ENCODE results near the gene SDC1. TPM values are rescaled to one million over a fixed set of nuclear protein-coding genes. Genes with fewer than 3 reads are reported as not detected.
"Not testable (repeated sequence)": the region's sequence is repeated elsewhere in the genome, so short reads cannot be mapped to it uniquely, and the experiment has no call there.

Gene SDC1
- under 1 TPM in 1 of 2 experiments, not detected in 1; 0.33 TPM for total RNA-seq

DNA sequence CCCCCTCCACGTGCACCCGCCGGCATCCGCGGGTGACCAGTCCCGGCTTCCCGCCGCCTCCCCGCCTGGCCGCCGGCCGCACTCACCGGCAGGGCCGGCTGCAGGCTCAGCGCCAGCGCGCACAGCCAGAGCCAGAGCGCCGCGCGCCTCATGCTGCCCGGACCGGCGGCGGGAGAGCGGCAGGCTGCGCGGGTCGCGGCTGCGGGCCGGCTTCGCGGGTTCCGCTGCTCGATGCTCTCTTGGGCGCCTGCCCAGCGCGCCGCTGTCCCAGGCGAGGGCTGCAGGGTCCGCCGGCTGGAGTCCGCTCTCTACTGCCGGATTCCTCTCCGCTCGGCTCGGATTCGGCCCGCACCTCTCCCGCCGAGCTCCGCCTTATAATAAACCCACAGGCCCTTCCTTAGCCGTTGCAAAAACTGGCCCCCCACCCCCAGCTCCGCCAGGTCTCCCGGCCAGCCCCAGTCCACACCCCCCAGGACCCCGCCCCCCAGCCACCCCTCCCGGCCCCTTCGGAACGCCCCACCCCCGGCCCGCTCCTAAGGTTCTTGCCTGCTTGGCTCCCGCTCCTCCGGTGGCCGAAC lies at the start of gene SDC1:
Gene SDC1 (minus strand): TSS at position 415 of the 578 bp plus-strand sequence. CDS start 263 bp downstream, at position 152.
- ChIA-PET CTCF (interaction anchor here (0.9 to 1.4 kb wide), 8 partner anchors 9 to 270 kb away, joined by 3 to 7 read pairs (median 4); partner anchors contain the start of gene RHOB), POLR2A (interaction anchor here (1.2 kb wide), 1 partner anchor 18 kb away, joined by 3 read pairs; no protein-coding TSS in a partner anchor)
- Mint-ChIP-seq H3K9me3 (no peaks in the 10 kb centered on the region), H3K36me3 (ENCODE audit: low read depth) (no peaks in the 10 kb centered on the region), H3K4me1 (peaks cover 12% of the 10 kb centered on the region), H3K27ac (no peak within 1 kb of the TSS), H3K27me3 (peaks cover 64% of the 10 kb centered on the region), H3K4me3 (peak within 1 kb of the TSS; percentile 43)
- DNase-seq: no peak

DNA sequence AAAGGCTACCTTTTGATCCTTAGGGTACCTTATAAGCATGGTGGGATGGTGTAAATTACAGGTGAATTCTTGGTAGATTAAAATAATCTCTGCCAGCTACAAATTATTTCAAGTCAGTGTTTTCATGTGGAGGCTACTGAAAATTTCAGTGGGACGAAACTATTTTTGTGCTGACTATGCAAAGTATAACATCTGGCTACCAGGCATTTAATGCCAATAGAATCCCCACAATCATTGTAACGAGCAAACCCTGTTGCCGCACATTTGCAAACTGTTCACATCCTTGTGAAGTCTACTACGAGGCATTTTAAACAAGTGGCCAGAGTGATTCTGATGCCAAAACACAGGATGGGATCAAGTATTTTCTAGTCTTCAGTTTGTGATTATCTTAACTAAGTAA lies 48.1 kb upstream of the SDC1 start:
- Mint-ChIP-seq H3K36me3 (ENCODE audit: low read depth) (peaks cover 38% of the 10 kb centered on the region), H3K4me1 (no peaks in the 10 kb centered on the region), H3K27me3 (no peaks in the 10 kb centered on the region), H3K4me3 (no peak overlapping the region), H3K9me3 (no peaks in the 10 kb centered on the region), H3K27ac (no peak overlapping the region)
- DNase-seq: no peak
- ChIA-PET CTCF (interaction anchor here (1.3 kb wide), 1 partner anchor 18 kb away, joined by 3 read pairs; no protein-coding TSS in a partner anchor), POLR2A (interaction anchor here (1.1 kb wide), 1 partner anchor 8 kb away, joined by 4 read pairs; no protein-coding TSS in a partner anchor)

GRCh38 chr2:20268317-20268716 lies 43.4 kb upstream of the SDC1 start:
- POLR2A ChIA-PET, H3K4me3 Mint-ChIP-seq, H3K9me3 Mint-ChIP-seq, CTCF ChIA-PET, H3K27me3 Mint-ChIP-seq, H3K27ac Mint-ChIP-seq, DNase-seq: not testable (repeated sequence)
- peaks cover 11% of the 10 kb centered on the region for H3K4me1 Mint-ChIP-seq
- peaks cover 46% of the 10 kb centered on the region for H3K36me3 Mint-ChIP-seq (ENCODE audit: low read depth)

- DNase-seq: no peak
- Mint-ChIP-seq H3K36me3 (ENCODE audit: low read depth) (peaks cover 46% of the 10 kb centered on the region), H3K4me1 (peaks cover 11% of the 10 kb centered on the region), H3K4me3 (no peak overlapping the region), H3K9me3 (no peaks in the 10 kb centered on the region), H3K27ac (no peak overlapping the region), H3K27me3 (no peaks in the 10 kb centered on the region)
- ChIA-PET POLR2A (interaction anchor here (0.7 kb wide), 1 partner anchor 84 kb away, joined by 3 read pairs; no protein-coding TSS in a partner anchor), CTCF (no interaction called here)
Observed at GRCh38 chr2:20267529-20267928, 42.6 kb upstream of the SDC1 start.

- no peak for DNase-seq
- Mint-ChIP-seq H3K36me3 (ENCODE audit: low read depth) (peaks cover 37% of the 10 kb centered on the region), H3K9me3 (no peaks in the 10 kb centered on the region), H3K27me3 (no peaks in the 10 kb centered on the region), H3K4me3 (no peak overlapping the region), H3K4me1 (peaks cover 11% of the 10 kb centered on the region), H3K27ac (no peak overlapping the region)
- ChIA-PET CTCF (no interaction called here), POLR2A (interaction anchor here (1.0 kb wide), 1 partner anchor 23 kb away, joined by 3 read pairs; no protein-coding TSS in a partner anchor)
Observed at GRCh38 chr2:20264629-20265028, 39.7 kb upstream of the SDC1 start.

GRCh38 chr2:20257411-20257810 lies 32.5 kb upstream of the SDC1 start:
- no peaks in the 10 kb centered on the region for H3K9me3 Mint-ChIP-seq
- POLR2A ChIA-PET: no interaction called here
- H3K4me3 Mint-ChIP-seq: no peak overlapping the region
- CTCF ChIA-PET: no interaction called here
- no peaks in the 10 kb centered on the region for H3K27me3 Mint-ChIP-seq
- H3K4me1 Mint-ChIP-seq: no peaks in the 10 kb centered on the region
- H3K36me3 Mint-ChIP-seq (ENCODE audit: low read depth): peaks cover 53% of the 10 kb centered on the region
- H3K27ac Mint-ChIP-seq: no peak overlapping the region
- no peak for DNase-seq

GRCh38 chr2:20254731-20255130 lies 29.8 kb upstream of the SDC1 start:
- ChIA-PET POLR2A (no interaction called here), CTCF (no interaction called here)
- Mint-ChIP-seq H3K4me1 (no peaks in the 10 kb centered on the region), H3K9me3 (no peaks in the 10 kb centered on the region), H3K27ac (no peak overlapping the region), H3K27me3 (no peaks in the 10 kb centered on the region), H3K36me3 (ENCODE audit: low read depth) (peaks cover 71% of the 10 kb centered on the region), H3K4me3 (no peak overlapping the region)
- no peak for DNase-seq

- H3K4me1 Mint-ChIP-seq: no peaks in the 10 kb centered on the region
- CTCF ChIA-PET: interaction anchor here (1.0 to 1.1 kb wide), 2 partner anchors 76 to 172 kb away, joined by 3 read pairs; no protein-coding TSS in a partner anchor
Observed at GRCh38 chr2:20250436-20250835, 25.5 kb upstream of the SDC1 start.

DNA sequence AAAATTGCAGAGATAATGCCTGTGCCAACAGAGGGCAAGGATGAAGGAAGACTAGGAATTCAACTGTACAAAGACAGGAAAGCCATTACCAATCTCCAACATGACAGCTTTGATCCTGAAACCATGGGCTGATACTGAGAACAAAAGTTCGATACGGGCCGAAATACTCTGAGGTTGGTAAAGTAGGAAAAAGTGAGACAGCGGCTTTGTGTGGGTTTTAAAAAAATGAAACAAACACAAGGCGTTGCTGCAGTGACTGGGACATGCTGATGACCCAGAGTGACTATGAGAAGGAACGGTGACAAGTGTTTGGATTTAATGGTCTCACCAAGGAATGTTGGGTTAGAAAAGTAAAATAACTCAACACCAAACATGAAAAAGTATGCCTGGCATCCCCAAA lies 24.2 kb upstream of the SDC1 start:
- H3K27me3 Mint-ChIP-seq: no peaks in the 10 kb centered on the region
- H3K36me3 Mint-ChIP-seq (ENCODE audit: low read depth): peaks cover 68% of the 10 kb centered on the region
- H3K4me1 Mint-ChIP-seq: no peaks in the 10 kb centered on the region
- DNase-seq: no peak
- H3K9me3 Mint-ChIP-seq: no peaks in the 10 kb centered on the region
- H3K4me3 Mint-ChIP-seq: no peak overlapping the region
- no peak overlapping the region for H3K27ac Mint-ChIP-seq
- ChIA-PET POLR2A (no interaction called here), CTCF (no interaction called here)

More at GRCh38 chr2:20250436-20250835, 25.5 kb upstream of the SDC1 start:
- H3K27me3 Mint-ChIP-seq: no peaks in the 10 kb centered on the region
- no peak overlapping the region for H3K4me3 Mint-ChIP-seq
- no peak for DNase-seq
- peaks cover 75% of the 10 kb centered on the region for H3K36me3 Mint-ChIP-seq (ENCODE audit: low read depth)
- no peak overlapping the region for H3K27ac Mint-ChIP-seq
- H3K9me3 Mint-ChIP-seq: no peaks in the 10 kb centered on the region
- POLR2A ChIA-PET: interaction anchor here (1.1 kb wide), 1 partner anchor 58 kb away, joined by 3 read pairs; no protein-coding TSS in a partner anchor

- ChIA-PET POLR2A (no interaction called here), CTCF (interaction anchor here (1.2 kb wide), 1 partner anchor 79 kb away, joined by 4 read pairs; no protein-coding TSS in a partner anchor)
Observed at GRCh38 chr2:20247084-20247483, 22.2 kb upstream of the SDC1 start.

DNA sequence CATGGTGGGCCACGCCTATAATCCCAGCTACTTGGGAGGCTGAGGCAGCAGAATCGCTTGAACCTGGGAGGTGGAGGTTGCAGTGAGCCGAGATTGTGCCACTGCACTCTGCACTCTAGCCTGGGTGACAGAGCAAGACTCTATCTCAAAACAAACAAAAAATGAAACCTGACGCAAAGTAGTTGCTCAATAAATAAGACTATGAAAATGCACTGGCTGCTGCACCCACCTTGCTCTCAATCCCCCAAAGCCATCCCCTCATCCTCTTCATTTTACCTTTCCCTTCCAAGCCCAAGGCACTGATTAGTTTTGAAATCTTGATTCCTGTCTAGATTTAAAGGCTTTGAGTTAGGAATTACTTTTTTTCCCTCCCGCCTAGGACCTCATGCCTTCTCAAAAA lies 18.7 kb upstream of the SDC1 start:
- H3K9me3 Mint-ChIP-seq, POLR2A ChIA-PET: not testable (repeated sequence)

More at GRCh38 chr2:20247084-20247483, 22.2 kb upstream of the SDC1 start:
- Mint-ChIP-seq H3K27ac (no peak overlapping the region), H3K4me1 (peaks cover 2% of the 10 kb centered on the region), H3K27me3 (no peaks in the 10 kb centered on the region), H3K4me3 (no peak overlapping the region), H3K9me3 (no peaks in the 10 kb centered on the region), H3K36me3 (ENCODE audit: low read depth) (peaks cover 49% of the 10 kb centered on the region)
- DNase-seq: no peak

GRCh38 chr2:20242727-20243377 lies 17.9 kb upstream of the SDC1 start:
- CTCF ChIA-PET: interaction anchor here (0.6 to 1.5 kb wide), 4 partner anchors 9 to 168 kb away, joined by 3 to 5 read pairs (median 4); partner anchors contain the start of gene SDC1
- Mint-ChIP-seq H3K36me3 (ENCODE audit: low read depth) (peaks cover 14% of the 10 kb centered on the region), H3K4me3 (no peak overlapping the region)

More for the DNA sequence above, 18.7 kb upstream of the SDC1 start:
- peaks cover 19% of the 10 kb centered on the region for H3K36me3 Mint-ChIP-seq (ENCODE audit: low read depth)
- H3K27me3 Mint-ChIP-seq, CTCF ChIA-PET, H3K4me3 Mint-ChIP-seq, DNase-seq, H3K4me1 Mint-ChIP-seq, H3K27ac Mint-ChIP-seq: not testable (repeated sequence)

More at GRCh38 chr2:20242727-20243377, 17.9 kb upstream of the SDC1 start:
- no peak for DNase-seq
- Mint-ChIP-seq H3K9me3 (no peaks in the 10 kb centered on the region), H3K4me1 (peaks cover 6% of the 10 kb centered on the region), H3K27me3 (peaks cover 8% of the 10 kb centered on the region), H3K27ac (peak overlapping the region; percentile 28)
- POLR2A ChIA-PET: interaction anchor here (1.1 to 1.7 kb wide), 2 partner anchors 18 to 22 kb away, joined by 3 read pairs; partner anchors contain the start of gene SDC1

Data from activated CD4-positive, alpha-beta memory T cell treated with anti-CD3 and anti-CD28 coated beads, Interleukin-2, amount 10 ng/mL, durations not matched to agents 7 days and 5 days (primary cell).